GM19438 (cell line): ENCODE data around the gene SRGAP3.
A peak's percentile ranks its signal among the peaks of the same experiment; 100 is the strongest.

ENCODE experiments used
- ATAC-seq: cut with Tn5 transposase; IDR thresholded peaks from one replicate; pipeline ENCODE4 v1.9.1; 2021; ENCODE audit warnings: low read depth; ENCODE audit not compliant: unreplicated experiment

SRGAP3 gene

DNA sequence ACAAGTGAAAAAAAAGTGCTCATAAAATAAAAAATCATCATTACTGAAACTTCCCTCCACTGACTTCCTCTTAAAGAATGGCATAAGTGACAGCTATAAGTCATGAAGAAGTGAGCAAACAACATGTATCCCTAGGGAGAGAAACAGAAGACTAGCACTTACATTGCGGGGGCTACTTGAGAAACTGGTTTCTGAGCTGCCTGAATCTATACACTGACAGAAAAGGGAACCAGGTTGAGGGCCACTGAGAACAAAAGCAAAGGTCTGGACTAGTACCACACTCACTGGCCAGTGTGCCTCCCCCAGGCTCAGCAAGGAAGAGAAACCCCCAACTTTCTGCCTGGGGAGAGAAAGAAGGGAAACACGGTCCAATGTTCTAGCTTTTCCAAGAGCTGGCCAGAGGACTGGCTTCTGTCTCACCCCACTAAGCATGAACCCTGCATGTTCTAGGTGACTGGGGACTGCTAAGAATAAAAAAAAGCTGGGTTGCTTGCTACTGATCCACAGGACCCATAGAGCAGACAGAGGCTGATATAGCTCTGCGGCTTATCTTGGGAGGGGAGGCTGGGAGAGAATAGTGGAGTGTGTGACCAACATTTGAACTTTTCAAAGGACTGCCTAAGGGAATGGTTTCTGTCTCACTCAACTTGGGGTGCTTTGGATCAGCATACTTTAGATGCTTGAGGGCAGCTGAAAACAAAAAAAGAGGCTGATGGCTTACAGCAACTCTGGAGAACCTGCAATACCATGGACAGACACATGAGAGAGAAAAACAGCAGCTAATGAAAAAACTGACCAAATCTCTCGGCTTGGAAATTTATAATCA lies 294.3 kb downstream of the SRGAP3 start:
- peak; percentile 97 for ATAC-seq

GRCh38 chr3:8953313-8953712 lies 296.1 kb downstream of the SRGAP3 start:
- no peak for ATAC-seq

- ATAC-seq, result no peak
These were observed 297.3 kb downstream of the SRGAP3 start for GRCh38 chr3:8952130-8952529.

DNA sequence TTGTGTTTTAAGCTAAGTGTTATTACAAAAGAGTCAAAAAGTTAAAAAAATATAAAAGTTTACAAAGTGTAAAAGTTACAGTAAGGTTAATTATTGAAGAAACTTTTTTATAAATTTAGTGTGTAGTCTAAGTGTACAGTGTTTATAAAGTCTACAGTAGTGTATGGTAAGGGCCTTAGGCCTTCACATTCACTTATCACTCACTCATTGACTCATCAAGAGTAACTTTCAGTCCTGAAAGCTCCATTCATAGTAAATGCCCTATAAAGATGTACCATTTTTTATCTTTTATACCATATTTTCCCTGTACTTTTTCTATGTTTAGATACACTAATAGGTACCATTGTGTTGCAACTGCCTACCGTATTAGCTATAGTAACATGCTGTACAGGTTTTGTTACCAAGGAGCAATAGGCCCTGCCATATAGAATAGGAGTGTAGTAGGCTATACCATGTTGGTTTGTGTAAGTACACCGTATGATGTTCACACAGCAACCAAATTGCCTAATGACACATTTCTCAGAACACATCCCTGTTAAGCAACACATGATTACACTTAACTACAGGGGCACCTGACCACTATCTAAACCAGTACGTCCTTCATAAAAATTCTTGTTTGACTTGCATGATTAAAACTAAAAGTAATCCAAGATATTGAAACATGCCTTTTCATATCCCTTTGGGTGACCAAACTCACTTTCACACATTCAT lies 303.4 kb downstream of the SRGAP3 start:
- ATAC-seq, result no peak

DNA sequence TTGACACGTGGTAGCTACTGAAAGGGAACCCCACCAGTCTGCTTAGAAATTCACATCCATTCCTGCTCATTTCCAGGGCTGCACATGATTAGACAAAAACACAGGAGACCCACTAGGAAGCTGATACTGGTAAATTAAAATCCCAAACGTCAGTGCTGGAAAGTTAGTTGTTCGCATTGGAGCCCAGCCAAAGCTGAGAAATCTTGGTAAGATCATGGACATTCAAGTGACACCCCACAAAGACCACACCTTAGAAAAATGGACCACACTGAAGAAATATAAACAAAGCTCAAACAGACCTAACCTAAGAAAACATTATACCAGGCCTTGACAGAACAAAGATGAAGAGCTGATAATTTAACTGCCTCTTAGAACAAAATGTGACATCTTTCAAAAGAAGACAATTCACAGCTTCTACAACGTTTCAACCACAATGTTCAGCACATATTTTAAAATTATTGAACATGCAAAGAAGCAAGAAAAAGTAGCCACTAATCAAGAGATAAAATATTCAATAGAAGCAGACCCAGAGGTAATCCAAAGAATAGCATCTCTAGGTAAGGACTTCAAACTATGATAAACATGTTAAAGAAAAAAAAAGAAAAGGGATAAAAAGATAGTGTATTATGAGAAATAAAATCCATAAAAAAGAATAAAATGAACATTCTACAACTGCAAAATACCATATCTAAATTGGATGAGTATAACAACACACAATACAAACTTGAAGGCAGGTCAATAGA lies 306.5 kb downstream of the SRGAP3 start:
- no peak for ATAC-seq

- ATAC-seq, result no peak
These were observed 307.3 kb downstream of the SRGAP3 start for GRCh38 chr3:8942115-8942514.

DNA sequence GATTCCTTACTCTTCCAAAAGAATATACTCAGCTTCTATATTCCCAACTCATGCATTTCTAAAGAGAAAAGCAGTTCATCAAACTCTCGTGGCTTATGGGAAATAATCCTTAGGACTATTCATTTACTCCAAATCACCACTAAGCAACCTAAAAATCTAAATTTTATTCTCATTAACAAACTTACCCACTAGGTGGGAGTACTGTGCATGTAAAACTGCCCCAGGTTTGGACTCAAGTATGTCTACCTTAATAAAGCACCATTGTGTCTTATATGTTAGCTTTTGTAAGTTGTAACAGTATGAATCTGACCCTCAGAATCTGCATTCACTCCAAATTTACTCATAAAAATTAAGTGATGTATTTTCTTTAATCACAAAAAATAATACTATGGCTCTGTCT lies 311.4 kb downstream of the SRGAP3 start:
- ATAC-seq, result no peak

DNA sequence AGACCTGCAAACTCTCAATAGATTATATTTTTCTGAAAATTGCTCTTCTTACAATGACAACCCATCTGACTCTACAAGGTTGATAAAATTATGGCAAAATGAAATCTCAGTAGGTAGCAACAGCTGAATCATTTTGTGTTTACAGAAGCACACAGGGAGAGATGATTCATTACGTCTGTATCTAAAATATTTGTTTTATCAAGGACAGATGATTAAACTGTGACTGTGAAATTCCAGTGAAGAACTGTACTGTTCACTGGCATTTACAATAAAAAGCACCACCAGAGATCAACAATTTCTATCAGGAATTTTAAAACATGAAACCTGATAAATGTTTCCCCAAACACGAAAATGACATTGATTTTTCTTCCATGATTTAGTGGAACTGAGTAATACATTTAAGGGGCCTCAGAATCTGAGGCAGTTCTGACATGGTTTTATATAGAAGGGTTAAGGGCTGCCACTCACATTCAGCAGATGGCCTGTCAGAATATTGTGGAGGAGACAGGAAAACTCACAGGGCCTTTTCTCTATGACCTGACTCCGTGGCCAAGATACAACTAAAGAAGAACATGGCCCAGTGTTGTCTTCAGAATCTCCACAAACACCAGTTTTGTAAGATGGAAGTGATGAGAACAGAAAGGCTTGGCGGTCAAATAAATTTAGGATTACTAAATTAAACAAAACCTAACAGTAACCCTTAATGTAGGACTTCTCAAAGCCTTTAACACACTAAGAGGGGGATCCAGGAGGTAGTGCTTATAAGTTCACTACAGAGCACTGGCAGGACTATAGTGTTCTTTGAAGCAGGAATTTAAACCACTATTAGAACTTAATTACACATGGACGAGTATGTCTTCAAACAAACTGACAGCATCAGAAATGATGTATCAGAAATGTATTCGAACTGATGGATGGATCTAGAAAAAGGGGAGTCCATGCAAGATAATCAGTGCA lies 312.1 kb downstream of the SRGAP3 start:
- ATAC-seq, result no peak

DNA sequence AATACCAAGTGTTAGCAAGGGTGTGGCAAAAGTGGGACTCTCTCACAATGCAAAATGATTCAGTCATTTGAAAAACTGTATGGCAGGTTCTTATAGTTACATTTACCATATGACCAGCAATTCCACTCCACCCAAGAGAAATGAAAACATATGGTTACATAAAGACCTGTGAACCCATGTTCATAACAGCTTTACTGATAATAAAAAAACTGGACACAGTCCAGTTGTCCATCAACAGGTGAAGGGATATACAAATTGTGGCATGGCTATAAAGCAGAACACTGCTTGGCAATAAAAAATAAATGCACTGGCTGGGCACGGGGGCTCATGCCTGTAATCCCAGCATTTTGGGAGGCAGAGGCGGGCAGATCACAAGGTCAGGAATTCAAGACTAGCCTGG lies 316.9 kb downstream of the SRGAP3 start:
- no peak for ATAC-seq

GRCh38 chr3:8931342-8931741 lies 318.1 kb downstream of the SRGAP3 start:
- ATAC-seq, result no peak
